PC-9 (cell line): ENCODE data around the gene MTHFSD. TPM values are rescaled to one million over a fixed set of nuclear protein-coding genes. Genes with fewer than 3 reads are reported as not detected.

ENCODE experiments used
- BruUV-seq: library from RNA; stranded (reverse); fragments of 400-500 nt; replicated peaks from 2 replicates; lab custom pipeline; 2021; lab: Mats Ljungman, UMichigan
- CTCF ChIA-PET: fragments of 300-600 bp; sonication (Branson Sonifier 250); formaldehyde crosslinking; loops from one replicate; lab custom pipeline; 2022; ENCODE audit warnings: antibody characterized with exemption; lab: Charles Lee
- POLR2A ChIA-PET: fragments of 300-600 bp; sonication (Branson Sonifier 250); formaldehyde crosslinking; loops from one replicate; lab custom pipeline; 2022; ENCODE audit warnings: antibody characterized with exemption; ENCODE audit not compliant: unreplicated experiment; lab: Charles Lee
- DNase-seq, 2 experiments: peaks; one replicate each; pipeline versions ENCODE4 v3.0.0 to v3.0.0-alpha.2; 2015 to 2022; ENCODE audit warnings: mixed read lengths in 1 of 2
- H2AFZ ChIP-seq: fragments of 200-600 bp; sonication (generic); 2 replicates; pipeline ENCODE4 v1.8.1; 2017; ENCODE audit warnings: antibody characterized with exemption
- H3F3A ChIP-seq: fragments of 200-600 bp; sonication (generic); 2 replicates; pipeline ENCODE4 v1.8.1; 2017; ENCODE audit warnings: antibody characterized with exemption, mild to moderate bottlenecking, low read depth; ENCODE audit not compliant: insufficient read depth
- H3K27ac ChIP-seq: fragments of 200-600 bp; sonication (generic); 2 replicates; pipeline ENCODE4 v1.6.1; 2016; ENCODE audit warnings: mixed run types
- H3K27me3 ChIP-seq: fragments of 200-600 bp; sonication (generic); 2 replicates; pipeline ENCODE4 v1.6.1; 2016; ENCODE audit warnings: low read depth, mixed run types; ENCODE audit not compliant: insufficient read depth
- H3K36me3 ChIP-seq: fragments of 200-600 bp; sonication (generic); 2 replicates; pipeline ENCODE4 v1.6.1; 2016; ENCODE audit warnings: low read depth, mixed run types
- H3K4me1 ChIP-seq: fragments of 200-600 bp; sonication (generic); replicated peaks from 2 replicates; pipeline ENCODE4 v1.6.1; 2016; ENCODE audit warnings: mixed run types; ENCODE audit not compliant: insufficient read depth
- H3K4me2 ChIP-seq: fragments of 200-600 bp; sonication (generic); 2 replicates; pipeline ENCODE4 v1.6.1; 2017; ENCODE audit warnings: mixed run types
- H3K4me3 ChIP-seq: fragments of 200-600 bp; sonication (generic); 2 replicates; pipeline ENCODE4 v1.6.1; 2016; ENCODE audit warnings: mixed run types
- H3K79me2 ChIP-seq: fragments of 200-600 bp; sonication (generic); 2 replicates; pipeline ENCODE4 v1.6.1; 2017; ENCODE audit warnings: low read depth, mixed run types
- H3K9me2 ChIP-seq: fragments of 200-600 bp; sonication (generic); 2 replicates; pipeline ENCODE4 v1.8.1; 2017; ENCODE audit warnings: mild to moderate bottlenecking; ENCODE audit not compliant: insufficient read depth
- H3K9me3 ChIP-seq: fragments of 200-600 bp; sonication (generic); 2 replicates; pipeline ENCODE4 v1.8.1; 2016; ENCODE audit warnings: low read depth; ENCODE audit not compliant: insufficient read depth
- H4K20me1 ChIP-seq: fragments of 200-600 bp; sonication (generic); 2 replicates; pipeline ENCODE4 v1.8.1; 2017; ENCODE audit not compliant: insufficient read depth
- EZH2 ChIP-seq: fragments of 200-600 bp; sonication (generic); IDR thresholded peaks from 2 replicates; pipeline ENCODE4 v1.8.0; 2017; ENCODE audit warnings: antibody characterized with exemption, low read depth
- intact Hi-C: fragments of 100-400 bp; cut with micrococcal nuclease; formaldehyde crosslinking; loops from one replicate; pipeline ENCODE4 v1.10.0; 2022; ENCODE audit not compliant: unreplicated experiment
- total RNA-seq: library from RNA; stranded (reverse); gene quantifications from 2 replicates; pipeline ENCODE4 v1.2.3, GENCODE V29; 2021
- TF ChIP-seq, protein P1 (sequence below): fragments of 200-600 bp; sonication (generic); conservative IDR thresholded peaks from 2 replicates; pipeline ENCODE4 v1.6.1; 2017; ENCODE audit warnings: mixed run types, antibody characterized with exemption, mild to moderate bottlenecking, moderate library complexity

Gene MTHFSD
- total RNA-seq, 1 experiment from 2014 or later: 25.7 TPM

DNA sequence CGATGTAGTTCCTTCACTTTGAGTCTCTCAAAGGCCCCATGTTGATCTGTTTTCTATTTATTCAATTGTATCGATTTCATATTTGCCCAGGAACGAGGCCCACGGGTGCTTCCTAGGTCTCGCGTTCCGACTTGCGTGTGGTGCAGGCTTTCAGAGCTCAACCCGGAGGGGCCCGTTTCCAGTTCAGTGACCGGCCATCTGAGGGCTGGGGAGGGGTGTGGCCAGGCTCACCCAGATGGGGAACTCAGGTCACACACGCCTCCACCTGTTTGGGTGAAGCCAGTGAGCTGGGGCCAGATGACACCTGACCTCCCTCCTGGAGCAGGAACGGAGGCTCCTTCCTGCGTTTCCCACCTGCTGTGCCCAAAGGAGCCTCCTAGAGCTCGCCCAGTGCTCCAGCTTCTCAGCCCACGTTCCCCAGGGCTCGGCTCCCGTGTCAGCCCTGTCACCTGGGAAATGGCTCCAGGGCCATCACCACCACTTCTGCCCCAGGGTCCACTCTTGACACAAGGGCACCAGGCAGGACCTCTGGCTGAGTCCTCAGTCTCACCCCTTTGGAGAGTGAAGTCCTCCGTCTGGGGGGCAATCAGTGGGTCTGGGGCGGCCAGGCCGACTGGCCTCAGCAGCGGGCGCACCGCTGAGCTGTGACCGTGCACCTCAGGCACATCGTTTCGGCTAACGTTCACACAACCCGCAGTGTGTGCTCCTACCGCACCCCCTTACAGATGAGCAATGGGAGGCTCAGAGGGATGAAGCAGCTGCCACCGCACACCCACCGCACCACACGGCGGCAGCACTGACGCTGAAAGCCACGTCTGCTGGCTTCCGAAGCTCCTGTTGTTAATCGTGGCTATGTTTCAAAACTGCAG, 26.7 kb downstream of the MTHFSD start:
- ChIA-PET POLR2A (no interaction called here), CTCF (no interaction called here)
- no peaks in the 10 kb centered on the region for H3K79me2 ChIP-seq
- no peak overlapping the region for H2AFZ ChIP-seq
- no peak overlapping the region for H3K4me3 ChIP-seq
- H3F3A ChIP-seq: no peaks in the 10 kb centered on the region
- H3K4me2 ChIP-seq: no peak overlapping the region
- H3K27ac ChIP-seq: no peak overlapping the region
- peaks cover 18% of the 10 kb centered on the region for H3K27me3 ChIP-seq
- intact Hi-C loops: no loop called here
- no peaks in the 10 kb centered on the region for H3K9me2 ChIP-seq
- no peaks in the 10 kb centered on the region for H3K4me1 ChIP-seq
- no peak for TF ChIP-seq EZH2
- TF ChIP-seq, protein P1, sequence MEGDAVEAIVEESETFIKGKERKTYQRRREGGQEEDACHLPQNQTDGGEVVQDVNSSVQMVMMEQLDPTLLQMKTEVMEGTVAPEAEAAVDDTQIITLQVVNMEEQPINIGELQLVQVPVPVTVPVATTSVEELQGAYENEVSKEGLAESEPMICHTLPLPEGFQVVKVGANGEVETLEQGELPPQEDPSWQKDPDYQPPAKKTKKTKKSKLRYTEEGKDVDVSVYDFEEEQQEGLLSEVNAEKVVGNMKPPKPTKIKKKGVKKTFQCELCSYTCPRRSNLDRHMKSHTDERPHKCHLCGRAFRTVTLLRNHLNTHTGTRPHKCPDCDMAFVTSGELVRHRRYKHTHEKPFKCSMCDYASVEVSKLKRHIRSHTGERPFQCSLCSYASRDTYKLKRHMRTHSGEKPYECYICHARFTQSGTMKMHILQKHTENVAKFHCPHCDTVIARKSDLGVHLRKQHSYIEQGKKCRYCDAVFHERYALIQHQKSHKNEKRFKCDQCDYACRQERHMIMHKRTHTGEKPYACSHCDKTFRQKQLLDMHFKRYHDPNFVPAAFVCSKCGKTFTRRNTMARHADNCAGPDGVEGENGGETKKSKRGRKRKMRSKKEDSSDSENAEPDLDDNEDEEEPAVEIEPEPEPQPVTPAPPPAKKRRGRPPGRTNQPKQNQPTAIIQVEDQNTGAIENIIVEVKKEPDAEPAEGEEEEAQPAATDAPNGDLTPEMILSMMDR: no peak
- H4K20me1 ChIP-seq: no peaks in the 10 kb centered on the region
- no peak for DNase-seq
- BruUV-seq: TSS peak; percentile 12
- H3K9me3 ChIP-seq: no peaks in the 10 kb centered on the region
- H3K36me3 ChIP-seq: no peaks in the 10 kb centered on the region

- Histone ChIP-seq H3K9me3 (no peaks in the 10 kb centered on the region), H3K36me3 (no peaks in the 10 kb centered on the region), H3K79me2 (no peaks in the 10 kb centered on the region), H2AFZ (no peak overlapping the region), H3F3A (no peaks in the 10 kb centered on the region), H4K20me1 (no peaks in the 10 kb centered on the region), H3K4me1 (no peaks in the 10 kb centered on the region), H3K4me3 (no peak overlapping the region), H3K4me2 (no peak overlapping the region), H3K27ac (no peak overlapping the region), H3K27me3 (peaks cover 27% of the 10 kb centered on the region), H3K9me2 (no peaks in the 10 kb centered on the region)
- intact Hi-C loops: no loop called here
- POLR2A ChIA-PET: no interaction called here
- CTCF ChIA-PET: no interaction called here
- TF ChIP-seq EZH2: no peak
- TF ChIP-seq, protein P1: no peak
- DNase-seq: no peak
- BruUV-seq: no TSS peak
Observed at GRCh38 chr16:86527366-86527765, 27.7 kb downstream of the MTHFSD start.

GRCh38 chr16:86525696-86526095, 29.3 kb downstream of the MTHFSD start:
- POLR2A ChIA-PET: no interaction called here
- H4K20me1 ChIP-seq: no peaks in the 10 kb centered on the region

More at GRCh38 chr16:86525696-86526095, 29.3 kb downstream of the MTHFSD start:
- Histone ChIP-seq H3K27ac (no peak overlapping the region), H3K36me3 (no peaks in the 10 kb centered on the region), H3K4me1 (no peaks in the 10 kb centered on the region), H3K27me3 (peaks cover 44% of the 10 kb centered on the region), H3K9me2 (no peaks in the 10 kb centered on the region), H3K4me2 (no peak overlapping the region), H3F3A (no peaks in the 10 kb centered on the region), H3K9me3 (no peaks in the 10 kb centered on the region), H2AFZ (no peak overlapping the region), H3K4me3 (no peak overlapping the region), H3K79me2 (no peaks in the 10 kb centered on the region)
- DNase-seq: no peak
- no TSS peak for BruUV-seq
- TF ChIP-seq, protein P1: no peak
- no peak for TF ChIP-seq EZH2
- intact Hi-C loops: no loop called here
- CTCF ChIA-PET: no interaction called here
